Measurements from ENCODE around the gene TRAT1.

DNA sequence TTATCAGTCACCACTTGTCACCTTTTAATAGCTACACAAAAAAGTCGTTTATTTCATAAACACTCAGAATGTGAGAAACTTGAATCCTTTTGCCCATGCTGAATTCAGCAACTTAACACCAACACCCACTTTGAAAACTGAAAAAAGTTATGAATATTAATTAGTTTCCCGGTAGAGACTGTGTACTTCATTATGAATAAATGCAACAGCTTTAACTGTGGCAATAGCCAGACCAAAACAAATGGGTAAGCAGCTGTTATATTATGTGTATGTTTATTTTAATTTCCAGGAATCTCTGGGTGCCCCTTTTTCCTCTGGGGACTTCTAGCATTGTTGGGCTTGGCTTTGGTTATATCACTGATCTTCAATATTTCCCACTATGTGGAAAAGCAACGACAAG is 7.8 kb downstream of the TRAT1 start:
- TF ChIP-seq GATA2 (IDR thresholded peaks at IDR 0.05; ENCODE audit: low read depth, low read length) (no peak), GATA3 (IDR thresholded peaks at IDR 0.05; ENCODE audit: low read depth, low read length) (no peak)
